ENCODE measurements around the gene ACTL8.

Gene ACTL8

DNA sequence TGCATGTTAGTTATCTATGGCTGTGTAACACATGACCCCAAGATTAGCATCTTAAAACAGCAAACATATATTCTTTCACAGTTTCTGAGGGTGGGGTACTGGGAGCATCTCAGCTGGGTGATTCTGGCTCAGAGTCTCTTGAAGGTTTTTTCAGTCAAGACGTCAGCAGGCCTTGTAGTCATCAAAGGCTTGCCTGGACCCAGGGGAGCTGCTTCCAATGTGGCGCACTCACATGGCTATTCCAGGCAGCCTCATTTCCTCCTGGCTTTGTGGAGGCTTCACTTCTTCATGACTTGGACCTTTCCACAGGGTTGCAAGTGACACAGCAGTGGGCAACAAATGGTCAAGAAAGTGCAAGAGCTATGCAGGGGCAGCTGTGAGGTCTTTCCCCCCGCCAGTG, 114.7 kb downstream of the ACTL8 start:
- H2AK5ac ChIP-seq (ENCODE audit: low read depth, low read length), result no peak overlapping the region
- H3K23ac ChIP-seq (ENCODE audit: low read depth, low read length, poor library complexity), result no peak overlapping the region
- no peaks in the 10 kb centered on the region for H3K79me1 ChIP-seq (ENCODE audit: low read depth, low read length)
- H3K4ac ChIP-seq (ENCODE audit: low read length), result no peak overlapping the region
- H3K9me3 ChIP-seq (replicated peaks in 1 of 2; ENCODE audit: control insufficient read depth in 2 of 2, insufficient read depth in 1 of 2, low read depth in 1 of 2, low read length in 2 of 2), result peaks cover 0 to 4% of the 10 kb centered on the region in 2 donors
- H3K27ac ChIP-seq (replicated peaks; ENCODE audit: low read length), result no peak overlapping the region
- H4K8ac ChIP-seq (ENCODE audit: low read depth, low read length), result no peak overlapping the region
- H3K4me2 ChIP-seq (ENCODE audit: insufficient read depth, low read length, poor library complexity, severe bottlenecking), result no peak overlapping the region
- no peak overlapping the region for H2BK5ac ChIP-seq (ENCODE audit: low read length)
- peaks cover 0 to 2% of the 10 kb centered on the region in 2 donors for H3K4me1 ChIP-seq (ENCODE audit: control insufficient read depth in 2 of 2, insufficient read depth in 1 of 2, low read depth in 1 of 2, low read length in 2 of 2)
- no peak overlapping the region for H3K4me3 ChIP-seq (ENCODE audit: low read length in 2 of 2)
- no peak overlapping the region for H2BK12ac ChIP-seq (ENCODE audit: low read length)
- H3K36me3 ChIP-seq (replicated peaks in 1 of 2; ENCODE audit: control insufficient read depth in 2 of 2, insufficient read depth in 2 of 2, low read length in 2 of 2), result no peaks in the 10 kb centered on the region
- no peak overlapping the region for H4K91ac ChIP-seq (ENCODE audit: low read depth, low read length, poor library complexity)
- no peak overlapping the region for H3K9ac ChIP-seq (ENCODE audit: low read depth, low read length, poor library complexity)
- no CpG with 5 or more reads among the region's 3 CpGs for WGBS, 2 donors (ENCODE audit: extremely low coverage in 2 of 2, insufficient read length in 2 of 2, insufficient replicate concordance in 1 of 2)
- no peak overlapping the region for H3K18ac ChIP-seq (ENCODE audit: low read length)
- DNase-seq (ENCODE audit: low spot score), result no peak
- no peaks in the 10 kb centered on the region for H3K27me3 ChIP-seq (ENCODE audit: control insufficient read depth in 3 of 3, insufficient read depth in 3 of 3, low read depth in 1 of 3, low read length in 3 of 3)
- no peak overlapping the region for H2BK15ac ChIP-seq (ENCODE audit: low read length)
- no peak overlapping the region for H3K14ac ChIP-seq (ENCODE audit: low read length)
- no peak overlapping the region for H2AFZ ChIP-seq (ENCODE audit: low read length)
- H2BK120ac ChIP-seq (ENCODE audit: low read depth, low read length), result no peak overlapping the region

- H3K27me3 ChIP-seq (ENCODE audit: control insufficient read depth in 3 of 3, insufficient read depth in 3 of 3, low read depth in 1 of 3, low read length in 3 of 3), result no peaks in the 10 kb centered on the region
- no peak overlapping the region for H4K91ac ChIP-seq (ENCODE audit: low read depth, low read length, poor library complexity)
- no peak overlapping the region for H2BK12ac ChIP-seq (ENCODE audit: low read length)
- no peak overlapping the region for H3K4me3 ChIP-seq (ENCODE audit: low read length in 2 of 2)
- no peak overlapping the region for H3K27ac ChIP-seq (replicated peaks; ENCODE audit: low read length)
- no CpG with 5 or more reads among the region's 1 CpG for WGBS, 2 donors (ENCODE audit: extremely low coverage in 2 of 2, insufficient read length in 2 of 2, insufficient replicate concordance in 1 of 2)
- no peak overlapping the region for H4K8ac ChIP-seq (ENCODE audit: low read depth, low read length)
- H3K4ac ChIP-seq (ENCODE audit: low read length), result no peak overlapping the region
- H3K4me2 ChIP-seq (ENCODE audit: insufficient read depth, low read length, poor library complexity, severe bottlenecking), result no peak overlapping the region
- no peak for DNase-seq (ENCODE audit: low spot score)
- no peak overlapping the region for H2BK15ac ChIP-seq (ENCODE audit: low read length)
- H3K9ac ChIP-seq (ENCODE audit: low read depth, low read length, poor library complexity), result no peak overlapping the region
- no peak overlapping the region for H3K23ac ChIP-seq (ENCODE audit: low read depth, low read length, poor library complexity)
- no peak overlapping the region for H2BK120ac ChIP-seq (ENCODE audit: low read depth, low read length)
- peaks cover 0 to 5% of the 10 kb centered on the region in 2 donors for H3K4me1 ChIP-seq (ENCODE audit: control insufficient read depth in 2 of 2, insufficient read depth in 1 of 2, low read depth in 1 of 2, low read length in 2 of 2)
- H2BK5ac ChIP-seq (ENCODE audit: low read length), result no peak overlapping the region
- H2AFZ ChIP-seq (ENCODE audit: low read length), result no peak overlapping the region
- peaks cover 0 to 4% of the 10 kb centered on the region in 2 donors for H3K9me3 ChIP-seq (replicated peaks in 1 of 2; ENCODE audit: control insufficient read depth in 2 of 2, insufficient read depth in 1 of 2, low read depth in 1 of 2, low read length in 2 of 2)
- no peak overlapping the region for H3K14ac ChIP-seq (ENCODE audit: low read length)
- H2AK5ac ChIP-seq (ENCODE audit: low read depth, low read length), result no peak overlapping the region
- no peak overlapping the region for H3K18ac ChIP-seq (ENCODE audit: low read length)
- H3K79me1 ChIP-seq (ENCODE audit: low read depth, low read length), result no peaks in the 10 kb centered on the region
- no peaks in the 10 kb centered on the region for H3K36me3 ChIP-seq (replicated peaks in 1 of 2; ENCODE audit: control insufficient read depth in 2 of 2, insufficient read depth in 2 of 2, low read length in 2 of 2)
Measured at GRCh38 chr1:17870679-17871078, 115.5 kb downstream of the ACTL8 start.

DNA sequence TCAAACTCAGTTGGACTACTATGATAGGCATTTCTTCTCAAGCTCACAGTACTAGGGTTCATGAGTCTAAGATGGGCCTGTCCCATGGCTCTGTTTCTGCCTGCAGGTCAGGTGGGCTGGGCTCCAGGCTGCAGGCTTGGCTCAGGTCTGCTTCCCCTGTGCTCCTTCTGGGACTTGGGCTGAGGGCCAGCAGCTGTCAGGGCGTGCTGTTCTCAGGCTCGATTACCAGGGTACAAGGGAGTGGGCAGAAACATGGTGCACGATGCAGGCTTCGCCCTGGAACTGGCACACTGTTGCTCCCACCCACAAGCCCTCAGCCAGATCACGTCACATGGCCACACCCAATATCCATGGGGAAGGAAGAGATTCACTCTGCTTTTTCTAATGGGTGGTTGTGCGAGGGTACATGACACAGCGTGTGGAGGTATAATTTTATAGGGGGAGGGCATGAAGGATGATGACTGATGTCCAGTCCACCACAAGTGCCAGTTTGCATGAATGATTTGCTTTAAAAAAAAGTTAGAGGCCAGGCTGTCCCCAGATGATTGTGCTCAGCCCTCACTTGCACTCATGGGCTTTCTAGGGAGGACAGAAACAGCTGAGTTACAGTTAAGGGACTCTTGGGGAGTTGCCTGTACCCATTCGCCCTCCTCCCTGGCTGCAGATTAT, 118.0 kb downstream of the ACTL8 start:
- WGBS, 2 donors (ENCODE audit: extremely low coverage in 2 of 2, insufficient read length in 2 of 2, insufficient replicate concordance in 1 of 2), result no CpG with 5 or more reads among the region's 8 CpGs
- H3K27ac ChIP-seq (replicated peaks; ENCODE audit: low read length), result no peak overlapping the region
- DNase-seq (ENCODE audit: low spot score), result no peak

GRCh38 chr1:17874231-17874630, 119.1 kb downstream of the ACTL8 start:
- Histone ChIP-seq H2BK15ac (ENCODE audit: low read length) (no peak overlapping the region), H3K9me3 (replicated peaks in 1 of 2; ENCODE audit: control insufficient read depth in 2 of 2, insufficient read depth in 1 of 2, low read depth in 1 of 2, low read length in 2 of 2) (no peaks in the 10 kb centered on the region), H2AK5ac (ENCODE audit: low read depth, low read length) (no peak overlapping the region), H3K79me1 (ENCODE audit: low read depth, low read length) (no peaks in the 10 kb centered on the region), H3K9ac (ENCODE audit: low read depth, low read length, poor library complexity) (no peak overlapping the region), H3K36me3 (replicated peaks in 1 of 2; ENCODE audit: control insufficient read depth in 2 of 2, insufficient read depth in 2 of 2, low read length in 2 of 2) (no peaks in the 10 kb centered on the region), H3K23ac (ENCODE audit: low read depth, low read length, poor library complexity) (no peak overlapping the region), H2BK12ac (ENCODE audit: low read length) (no peak overlapping the region), H3K18ac (ENCODE audit: low read length) (no peak overlapping the region), H4K91ac (ENCODE audit: low read depth, low read length, poor library complexity) (no peak overlapping the region), H3K4ac (ENCODE audit: low read length) (no peak overlapping the region), H3K14ac (ENCODE audit: low read length) (no peak overlapping the region), H2AFZ (ENCODE audit: low read length) (peak overlapping the region; percentile 39), H3K4me3 (ENCODE audit: low read length in 2 of 2) (no peak overlapping the region), H2BK5ac (ENCODE audit: low read length) (no peak overlapping the region), H4K8ac (ENCODE audit: low read depth, low read length) (no peak overlapping the region), H2BK120ac (ENCODE audit: low read depth, low read length) (no peak overlapping the region), H3K4me2 (ENCODE audit: insufficient read depth, low read length, poor library complexity, severe bottlenecking) (no peak overlapping the region), H3K4me1 (ENCODE audit: control insufficient read depth in 2 of 2, insufficient read depth in 1 of 2, low read depth in 1 of 2, low read length in 2 of 2) (peaks cover 0 to 5% of the 10 kb centered on the region in 2 donors), H3K27ac (replicated peaks; ENCODE audit: low read length) (no peak overlapping the region), H3K27me3 (ENCODE audit: control insufficient read depth in 3 of 3, insufficient read depth in 3 of 3, low read depth in 1 of 3, low read length in 3 of 3) (no peaks in the 10 kb centered on the region)
- no peak for DNase-seq (ENCODE audit: low spot score)
- WGBS, 2 donors (ENCODE audit: extremely low coverage in 2 of 2, insufficient read length in 2 of 2, insufficient replicate concordance in 1 of 2), result no CpG with 5 or more reads among the region's 1 CpG

More for the DNA sequence above, 118.0 kb downstream of the ACTL8 start:
- no peak overlapping the region for H2BK15ac ChIP-seq (ENCODE audit: low read length)
- no peaks in the 10 kb centered on the region for H3K79me1 ChIP-seq (ENCODE audit: low read depth, low read length)
- H3K36me3 ChIP-seq (replicated peaks in 1 of 2; ENCODE audit: control insufficient read depth in 2 of 2, insufficient read depth in 2 of 2, low read length in 2 of 2), result no peaks in the 10 kb centered on the region
- no peak overlapping the region for H2AK5ac ChIP-seq (ENCODE audit: low read depth, low read length)
- peak overlapping the region; percentile 58 for H3K18ac ChIP-seq (ENCODE audit: low read length)
- peak overlapping the region; percentile 26 for H3K9ac ChIP-seq (ENCODE audit: low read depth, low read length, poor library complexity)
- no peak overlapping the region for H4K91ac ChIP-seq (ENCODE audit: low read depth, low read length, poor library complexity)
- H2AFZ ChIP-seq (ENCODE audit: low read length), result no peak overlapping the region
- H3K23ac ChIP-seq (ENCODE audit: low read depth, low read length, poor library complexity), result no peak overlapping the region
- H3K4me2 ChIP-seq (ENCODE audit: insufficient read depth, low read length, poor library complexity, severe bottlenecking), result no peak overlapping the region
- no peak overlapping the region for H2BK12ac ChIP-seq (ENCODE audit: low read length)
- H3K4me3 ChIP-seq (ENCODE audit: low read length in 2 of 2), result no peak overlapping the region
- no peak overlapping the region for H4K8ac ChIP-seq (ENCODE audit: low read depth, low read length)
- H3K4me1 ChIP-seq (ENCODE audit: control insufficient read depth in 2 of 2, insufficient read depth in 1 of 2, low read depth in 1 of 2, low read length in 2 of 2), result peaks cover 0 to 5% of the 10 kb centered on the region in 2 donors
- no peak overlapping the region for H2BK120ac ChIP-seq (ENCODE audit: low read depth, low read length)
- H3K27me3 ChIP-seq (ENCODE audit: control insufficient read depth in 3 of 3, insufficient read depth in 3 of 3, low read depth in 1 of 3, low read length in 3 of 3), result no peaks in the 10 kb centered on the region
- no peak overlapping the region for H2BK5ac ChIP-seq (ENCODE audit: low read length)
- peak overlapping the region; percentile 23 for H3K14ac ChIP-seq (ENCODE audit: low read length)
- no peaks in the 10 kb centered on the region for H3K9me3 ChIP-seq (replicated peaks in 1 of 2; ENCODE audit: control insufficient read depth in 2 of 2, insufficient read depth in 1 of 2, low read depth in 1 of 2, low read length in 2 of 2)
- H3K4ac ChIP-seq (ENCODE audit: low read length), result no peak overlapping the region

Measured in neuronal stem cell (in vitro differentiated cells).